Stimulated activated CD4-positive, alpha-beta T cell treated with anti-CD3 and anti-CD28 coated beads, Interleukin-15, amount 100 ng/mL, for 1 hour (primary cell): ENCODE results near the gene CEP350.

ENCODE experiments used
- DNase-seq, 2 donors: peaks; one replicate each; pipeline ENCODE4 v3.0.0-alpha.2; 2020; ENCODE audit warnings: low read depth in 1 of 2, low spot score in 1 of 2

The CEP350 gene

DNA sequence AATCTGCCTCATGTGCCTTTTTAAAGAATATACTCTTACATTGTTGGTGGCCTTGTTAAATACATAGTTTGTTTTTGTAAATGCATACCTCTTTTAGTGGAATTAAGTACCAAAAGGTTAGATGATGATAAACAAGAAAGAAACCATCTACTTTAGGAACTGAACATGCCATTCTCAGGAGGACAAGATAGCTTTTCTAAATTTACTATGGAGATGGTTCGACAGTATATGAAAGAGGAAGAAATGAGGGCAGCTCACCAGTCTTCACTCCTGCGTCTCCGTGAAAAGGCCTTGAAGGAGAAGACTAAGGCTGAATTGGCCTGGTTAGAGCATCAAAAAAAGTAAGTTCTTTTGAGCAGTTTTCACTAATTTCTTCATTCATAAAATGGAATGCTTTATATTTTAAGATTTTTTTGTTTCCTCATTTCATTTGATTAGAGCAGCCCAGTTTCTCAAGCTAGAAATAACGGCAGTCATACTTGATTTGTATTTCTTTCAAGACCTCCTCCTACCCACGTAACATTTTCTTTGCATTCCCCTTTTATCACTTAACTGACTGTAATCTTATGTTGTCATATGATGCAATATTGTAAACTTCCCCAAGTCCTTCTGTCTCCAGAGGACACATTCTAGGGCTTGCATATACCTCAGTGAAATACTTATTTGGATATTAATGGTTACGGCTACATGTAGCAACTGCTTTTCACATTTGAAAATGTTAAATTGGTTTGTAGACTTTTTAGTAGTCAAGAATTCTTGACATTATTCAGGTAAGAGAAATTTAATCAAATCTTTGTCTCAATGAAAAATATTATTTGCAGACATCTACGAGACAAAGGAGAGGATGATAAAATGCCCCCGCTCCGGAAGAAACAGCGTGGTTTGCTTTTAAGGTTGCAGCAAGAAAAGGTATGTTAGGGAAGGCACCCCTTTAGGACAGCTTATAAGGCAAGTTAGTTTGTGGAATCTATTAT lies 99.3 kb downstream of the CEP350 start:
- DNase-seq, result no peak

DNA sequence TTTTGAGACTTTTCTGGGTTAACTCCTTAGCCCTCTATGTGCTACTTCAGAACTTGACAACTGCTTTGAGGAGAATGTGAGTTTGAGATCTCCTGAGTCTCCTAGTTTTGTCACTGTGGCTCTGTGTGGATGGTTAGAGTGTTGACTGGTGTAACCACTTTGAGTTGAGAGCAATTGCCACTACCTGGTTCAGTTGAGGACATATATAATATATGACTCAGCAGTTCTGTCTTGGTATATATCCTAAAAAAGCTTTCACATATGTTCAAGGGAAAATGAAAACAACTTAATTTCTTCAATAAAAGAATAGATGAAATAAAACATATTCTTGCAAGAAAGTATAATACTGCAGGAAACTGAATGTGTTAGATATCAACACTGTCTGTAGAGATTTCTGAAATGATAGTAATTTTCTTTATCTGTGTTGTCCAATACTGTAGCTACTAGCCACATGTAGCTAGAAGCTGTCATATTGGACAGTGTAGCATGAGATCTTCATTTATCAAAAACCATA lies 103.3 kb downstream of the CEP350 start:
- no peak for DNase-seq

GRCh38 chr1:180061019-180061418 lies 106.4 kb downstream of the CEP350 start:
- no peak for DNase-seq

DNA sequence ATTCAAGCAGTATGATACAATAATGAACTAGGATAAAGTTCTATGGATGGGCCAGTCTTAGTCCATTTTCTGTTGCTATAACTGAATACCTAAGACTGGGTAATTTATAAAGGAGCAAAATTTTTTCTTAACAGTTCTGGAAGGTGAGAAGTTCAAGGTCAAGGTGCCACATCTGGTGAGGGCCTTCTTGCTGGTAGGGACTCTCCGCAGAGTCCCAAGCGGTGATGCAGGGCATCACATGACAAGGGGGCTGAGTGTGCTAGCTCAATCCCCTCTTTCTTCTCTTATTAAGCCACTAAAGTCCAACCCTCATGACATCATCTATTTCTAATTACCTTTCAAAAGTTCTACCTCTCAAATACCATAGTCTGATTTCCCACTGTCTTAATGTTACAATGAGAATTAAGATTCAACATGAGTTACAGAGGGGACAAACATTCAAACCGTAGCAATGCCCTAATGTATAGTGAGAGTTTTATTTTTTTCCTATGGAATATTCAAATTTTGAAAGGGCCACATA lies 107.9 kb downstream of the CEP350 start:
- no peak for DNase-seq

DNA sequence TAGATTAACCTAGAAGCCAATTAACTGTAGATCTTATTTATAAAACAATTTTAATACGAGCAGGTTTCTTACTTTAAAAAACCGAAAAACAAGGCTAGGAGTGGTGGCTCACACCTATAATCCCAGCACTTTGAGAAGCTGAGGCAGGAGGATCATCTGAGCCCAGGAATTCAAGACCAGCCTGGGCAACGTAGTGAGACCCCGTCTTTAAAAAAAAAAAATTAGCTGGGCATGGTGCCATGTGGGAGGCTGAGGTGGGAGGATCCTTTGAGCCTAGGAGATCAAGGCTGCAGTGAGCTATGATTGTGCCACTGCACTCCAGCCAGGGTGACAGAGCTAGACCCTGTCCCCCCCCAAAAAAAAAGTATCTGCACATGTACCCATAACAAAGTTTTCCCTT lies 110.8 kb downstream of the CEP350 start:
- no peak for DNase-seq

DNA sequence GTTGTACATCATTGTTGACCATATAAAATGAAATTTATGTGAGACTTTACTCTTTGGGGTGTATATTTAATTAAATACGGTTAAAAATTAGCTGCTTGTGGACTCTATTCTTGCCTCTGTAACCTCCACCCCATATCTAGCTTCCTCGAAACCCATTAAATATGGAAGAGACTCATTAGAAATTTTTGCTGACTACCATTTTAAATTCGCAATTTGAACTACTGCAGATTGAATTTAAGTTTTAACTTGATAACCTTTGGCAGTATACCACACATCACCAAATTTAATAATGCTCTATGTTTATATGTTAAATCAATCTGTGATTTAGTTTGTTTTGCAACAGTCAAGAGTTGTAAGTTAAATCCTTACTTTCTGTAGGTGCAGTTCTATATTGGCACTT lies 111.5 kb downstream of the CEP350 start:
- DNase-seq, result no peak

- no peak for DNase-seq
Measured at GRCh38 chr1:180070286-180070685, 115.7 kb downstream of the CEP350 start.

- DNase-seq, result no peak
Measured at GRCh38 chr1:180071759-180072158, 117.1 kb downstream of the CEP350 start.

GRCh38 chr1:180080439-180080838 lies 125.8 kb downstream of the CEP350 start:
- DNase-seq, result no peak

DNA sequence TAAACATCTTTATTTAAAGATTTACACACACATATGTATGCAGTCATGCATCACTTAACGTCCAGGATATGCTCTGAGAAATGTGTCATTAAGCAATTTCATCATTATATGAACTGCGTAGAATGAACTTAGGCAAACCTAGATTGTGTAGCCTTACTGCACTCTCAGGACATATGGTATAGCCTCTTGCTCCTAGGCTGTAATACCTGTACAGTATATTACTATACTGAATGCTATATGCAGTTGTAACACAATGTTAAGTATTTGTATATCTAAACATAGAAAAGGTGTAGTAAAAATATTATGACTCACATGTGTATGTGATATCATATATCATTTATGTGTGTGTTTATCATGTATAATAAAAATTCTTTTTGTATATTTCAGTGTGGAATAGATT lies 126.9 kb downstream of the CEP350 start:
- DNase-seq, result no peak

DNA sequence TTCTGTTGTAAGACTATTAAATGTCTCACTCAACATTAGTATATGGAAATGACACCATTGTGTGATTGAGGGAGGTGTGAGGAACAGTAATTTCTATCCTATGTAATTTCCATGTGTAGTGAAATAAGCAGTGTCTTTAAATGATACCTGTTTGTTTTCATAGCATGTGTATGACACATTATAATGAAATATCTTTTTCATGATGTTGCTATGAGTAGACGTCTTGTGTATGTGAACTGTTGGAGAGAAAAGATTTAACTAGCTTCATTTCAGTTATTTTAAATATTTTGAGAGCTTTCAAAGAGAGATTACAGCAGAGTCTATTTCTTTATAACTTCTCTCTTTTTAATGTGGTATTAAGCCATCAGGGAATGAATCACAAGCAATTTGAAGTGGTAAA lies 128.6 kb downstream of the CEP350 start:
- no peak for DNase-seq

GRCh38 chr1:180084867-180085266 lies 130.3 kb downstream of the CEP350 start:
- no peak for DNase-seq

- DNase-seq, result no peak
Measured at GRCh38 chr1:180085331-180085730, 130.7 kb downstream of the CEP350 start.

GRCh38 chr1:180092931-180093650 lies 138.5 kb downstream of the CEP350 start:
- DNase-seq, result no peak

- no peak for DNase-seq
Measured at GRCh38 chr1:180094705-180095295, 140.2 kb downstream of the CEP350 start.

DNA sequence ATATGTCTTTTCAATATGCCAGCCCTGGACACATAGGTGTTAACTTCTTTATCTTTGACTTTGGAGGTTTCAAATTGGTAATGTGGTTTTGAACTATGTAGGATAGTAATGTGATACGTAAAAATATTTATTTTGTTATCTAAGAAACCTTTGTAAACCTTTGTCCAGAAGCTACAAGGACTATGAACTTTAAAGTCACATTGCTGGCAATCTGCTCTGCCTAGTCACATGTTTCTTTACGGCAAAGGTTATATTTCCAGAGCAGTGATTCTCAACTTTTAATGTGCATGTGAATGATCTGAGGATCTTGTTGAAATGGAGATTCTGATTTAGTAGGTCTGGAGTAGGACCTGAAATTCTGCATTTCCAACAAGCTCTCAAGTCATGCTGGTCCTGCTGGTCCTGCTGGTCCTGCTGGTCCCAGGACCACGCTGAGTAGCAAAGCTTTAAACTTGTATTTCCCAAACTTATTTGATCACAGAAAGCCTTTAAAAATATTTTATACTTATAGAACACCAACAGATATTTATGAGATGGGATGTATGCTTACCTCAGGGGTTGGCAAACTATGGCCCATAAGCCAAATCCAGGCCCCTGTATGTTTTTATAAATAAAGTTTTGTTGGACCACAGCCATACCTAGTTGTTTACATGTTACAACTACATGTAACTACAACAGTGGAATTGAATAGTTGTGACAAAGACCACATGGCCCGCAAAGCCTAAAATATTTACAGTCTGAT lies 142.1 kb downstream of the CEP350 start:
- DNase-seq, result no peak

DNA sequence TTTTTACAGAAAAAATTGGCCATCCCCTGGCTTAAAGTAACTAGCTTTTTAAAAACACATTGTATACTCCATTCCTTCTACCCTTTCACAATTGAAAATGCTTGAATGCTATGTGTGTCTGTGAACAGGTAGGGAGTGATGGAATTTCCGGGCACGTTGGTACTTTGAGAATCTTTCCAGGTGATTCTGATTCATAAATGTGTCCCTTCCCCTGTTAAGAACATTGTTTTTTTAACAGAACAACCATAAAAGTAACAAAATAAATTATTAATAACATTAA lies 142.7 kb downstream of the CEP350 start:
- no peak for DNase-seq

GRCh38 chr1:180101411-180101810 lies 146.8 kb downstream of the CEP350 start:
- DNase-seq, result no peak

GRCh38 chr1:180103819-180104218 lies 149.2 kb downstream of the CEP350 start:
- DNase-seq, result no peak

GRCh38 chr1:180112091-180112490 lies 157.5 kb downstream of the CEP350 start:
- DNase-seq, result no peak
